Neural cell (in vitro differentiated cells): ENCODE results near the gene ZC3H7A. TPM values are rescaled to one million over a fixed set of nuclear protein-coding genes. Genes with fewer than 3 reads are reported as not detected.

Source experiments
- H2AFZ ChIP-seq: fragments of 200-600, 300-800 bp; sonication (generic), shearing (Covaris generic); 2 replicates; pipeline ENCODE4 v1.6.0; 2014; ENCODE audit warnings: low read depth, mild to moderate bottlenecking, antibody characterized with exemption, low read length, moderate library complexity
- H3F3A ChIP-seq: fragments of 200-600 bp; shearing (Covaris generic); 2 replicates; pipeline ENCODE4 v1.6.1; 2016; ENCODE audit warnings: mild to moderate bottlenecking, moderate library complexity, mixed read lengths, antibody characterized with exemption, low read length; ENCODE audit not compliant: insufficient read depth, poor library complexity, severe bottlenecking
- H3K27ac ChIP-seq: fragments of 200-600, 300-800 bp; sonication (generic), shearing (Covaris generic); 2 replicates; pipeline ENCODE4 v1.5.1; 2014; ENCODE audit warnings: mild to moderate bottlenecking, low read length, moderate library complexity
- H3K27me3 ChIP-seq: fragments of 300-800, 200-600 bp; sonication (generic), shearing (Covaris generic); 2 replicates; pipeline ENCODE4 v1.6.0; 2014; ENCODE audit warnings: mild to moderate bottlenecking, low read depth, low read length, moderate library complexity; ENCODE audit not compliant: insufficient read depth
- H3K36me3 ChIP-seq: fragments of 300-800, 200-600 bp; sonication (generic), shearing (Covaris generic); 2 replicates; pipeline ENCODE4 v1.5.1; 2014; ENCODE audit warnings: mild to moderate bottlenecking, antibody characterized with exemption, low read length, moderate library complexity; ENCODE audit not compliant: insufficient read depth
- H3K4me2 ChIP-seq: fragments of 300-800, 200-600 bp; sonication (generic), shearing (Covaris generic); 2 replicates; pipeline ENCODE4 v1.6.0; 2014; ENCODE audit warnings: mild to moderate bottlenecking, low read length
- H3K4me3 ChIP-seq: fragments of 300-800, 200-600 bp; sonication (generic), shearing (Covaris generic); 2 replicates; pipeline ENCODE4 v1.5.1; 2014; ENCODE audit warnings: mild to moderate bottlenecking, low read length, moderate library complexity
- H3K79me2 ChIP-seq: fragments of 200-600 bp; shearing (Covaris generic); replicated peaks from 2 replicates; pipeline ENCODE4 v1.6.0; 2014; ENCODE audit warnings: mild to moderate bottlenecking, low read length, moderate library complexity; ENCODE audit not compliant: insufficient read depth
- H3K9ac ChIP-seq: fragments of 300-800, 200-600 bp; sonication (generic), shearing (Covaris generic); 2 replicates; pipeline ENCODE4 v1.6.1; 2016; ENCODE audit warnings: mild to moderate bottlenecking, low read length, mixed read lengths
- H3K9me2 ChIP-seq: fragments of 200-600 bp; shearing (Covaris generic); 2 replicates; pipeline ENCODE4 v1.6.1; 2016; ENCODE audit warnings: mild to moderate bottlenecking, low read length, mixed read lengths; ENCODE audit not compliant: insufficient read depth
- H3K9me3 ChIP-seq: fragments of 200-600, 300-800 bp; sonication (generic), shearing (Covaris generic); 2 replicates; pipeline ENCODE4 v1.6.1; 2016; ENCODE audit warnings: mild to moderate bottlenecking, mixed run types, low read length, moderate library complexity, mixed read lengths
- H4K20me1 ChIP-seq: fragments of 200-600 bp; shearing (Covaris generic); 2 replicates; pipeline ENCODE4 v1.6.1; 2016; ENCODE audit warnings: mild to moderate bottlenecking, mixed run types; ENCODE audit not compliant: insufficient read depth
- EP300 ChIP-seq: fragments of 450-650 bp; conservative IDR thresholded peaks from 2 replicates; pipeline ENCODE4 v1.6.1; 2014; ENCODE audit warnings: antibody characterized with exemption, mild to moderate bottlenecking, moderate library complexity; ENCODE audit not compliant: poor library complexity, severe bottlenecking
- EZH2 ChIP-seq: fragments of 200-600, 300-800 bp; shearing (Covaris generic), sonication (generic); IDR thresholded peaks from 2 replicates; pipeline ENCODE4 v1.6.1; 2014; ENCODE audit warnings: antibody characterized with exemption, low read length, borderline replicate concordance, mild to moderate bottlenecking; ENCODE audit not compliant: insufficient read depth, poor library complexity, severe bottlenecking
- MXI1 ChIP-seq: fragments of 450-650 bp; conservative IDR thresholded peaks from 2 replicates; pipeline ENCODE4 v1.6.1; 2014; ENCODE audit warnings: antibody characterized with exemption, mild to moderate bottlenecking; ENCODE audit not compliant: poor library complexity, severe bottlenecking
- POLR2AphosphoS5 ChIP-seq: IDR thresholded peaks from 2 replicates; pipeline ENCODE4 v1.6.1; 2012
- RAD21 ChIP-seq: fragments of 450-650 bp; conservative IDR thresholded peaks from 2 replicates; pipeline ENCODE4 v1.6.1; 2014; ENCODE audit warnings: antibody characterized with exemption, mild to moderate bottlenecking, moderate library complexity
- SMC3 ChIP-seq: fragments of 450-650 bp; conservative IDR thresholded peaks from 2 replicates; pipeline ENCODE4 v1.6.1; 2014; ENCODE audit warnings: antibody characterized with exemption, mild to moderate bottlenecking, moderate library complexity; ENCODE audit not compliant: poor library complexity
- TAF1 ChIP-seq: IDR thresholded peaks from 2 replicates; pipeline ENCODE4 v1.6.1; 2012; ENCODE audit warnings: low read depth
- polyA plus RNA-seq: library from polyadenylated mRNA; depleted of rRNA; stranded (reverse); fragments of >200 nt; gene quantifications from 2 replicates; pipeline ENCODE4 v1.2.3, GENCODE V29; 2014
- TF ChIP-seq, protein P1 (sequence below): fragments of 450-650 bp; IDR thresholded peaks from 2 replicates; pipeline ENCODE4 v1.5.1; 2014; ENCODE audit warnings: antibody characterized with exemption, mild to moderate bottlenecking, moderate library complexity; ENCODE audit not compliant: poor library complexity, severe bottlenecking
- TF ChIP-seq, protein P2 (sequence below): IDR thresholded peaks from 2 replicates; pipeline ENCODE4 v1.6.1; 2012; ENCODE audit warnings: borderline replicate concordance

The ZC3H7A gene
- polyA plus RNA-seq, 1 donor from 2014 or later: 67.7 TPM

DNA sequence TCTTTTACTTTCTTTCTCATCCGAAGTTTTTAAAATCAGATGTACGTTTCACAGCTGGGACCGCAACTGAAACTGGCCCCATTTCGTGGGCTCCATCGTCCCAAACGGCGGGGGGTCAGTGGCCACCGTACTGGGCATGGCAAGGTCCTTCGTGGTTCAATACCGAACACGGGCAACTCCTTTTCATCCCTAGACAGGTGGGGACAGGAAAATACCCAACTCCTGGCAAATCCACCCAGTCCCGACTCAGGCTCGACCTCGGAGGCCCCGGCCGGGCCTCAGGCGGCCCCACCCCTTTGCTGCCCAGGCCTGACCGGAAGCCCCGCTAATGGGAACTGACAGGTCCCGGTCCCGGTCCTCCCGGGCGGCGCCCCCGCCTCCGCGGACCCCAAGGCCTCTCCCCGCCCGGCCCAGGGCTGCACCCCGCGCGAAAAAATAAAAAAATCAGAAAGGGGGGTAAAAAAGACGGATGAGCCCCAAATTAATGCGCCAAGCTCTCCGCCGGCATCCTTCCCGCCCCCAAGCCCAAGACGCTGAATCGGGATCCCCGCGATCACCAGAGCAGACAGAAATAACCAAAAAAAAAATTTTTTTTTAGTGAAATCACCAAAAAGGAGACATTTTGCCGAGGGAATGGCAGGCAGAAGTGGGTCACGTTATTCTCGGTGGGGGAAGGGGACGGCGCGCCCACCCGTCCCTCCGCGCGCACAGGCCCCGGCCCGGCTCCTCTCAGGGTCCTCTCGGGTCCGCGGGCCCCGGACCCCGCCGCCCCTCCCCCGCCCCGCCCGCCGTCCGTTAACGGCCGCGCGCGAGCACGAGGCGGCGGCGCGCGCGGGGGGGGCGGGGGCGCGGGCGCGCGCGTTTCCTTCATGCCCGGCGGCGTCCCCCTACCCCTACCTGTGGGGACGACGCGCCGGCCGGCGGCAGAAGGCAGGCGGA lies 562 bp downstream of the ZC3H7A start:
- Histone ChIP-seq H3K36me3 (no peaks in the 10 kb centered on the region), H3K4me2 (peak overlapping the region; percentile 59), H3K27me3 (no peaks in the 10 kb centered on the region), H3K27ac (peak overlapping the region; percentile 76), H3K4me3 (peak overlapping the region; percentile 86), H3K9ac (peak overlapping the region; percentile 95), H3K9me2 (no peaks in the 10 kb centered on the region), H3K79me2 (peaks cover 44% of the 10 kb centered on the region), H3K9me3 (no peaks in the 10 kb centered on the region), H4K20me1 (no peaks in the 10 kb centered on the region), H3F3A (no peaks in the 10 kb centered on the region), H2AFZ (peak overlapping the region; percentile 73)
- TF ChIP-seq POLR2AphosphoS5 (no peak), TAF1 (no peak), RAD21 (no peak), EZH2 (no peak), EP300 (no peak), SMC3 (no peak)
- TF ChIP-seq, protein P1, sequence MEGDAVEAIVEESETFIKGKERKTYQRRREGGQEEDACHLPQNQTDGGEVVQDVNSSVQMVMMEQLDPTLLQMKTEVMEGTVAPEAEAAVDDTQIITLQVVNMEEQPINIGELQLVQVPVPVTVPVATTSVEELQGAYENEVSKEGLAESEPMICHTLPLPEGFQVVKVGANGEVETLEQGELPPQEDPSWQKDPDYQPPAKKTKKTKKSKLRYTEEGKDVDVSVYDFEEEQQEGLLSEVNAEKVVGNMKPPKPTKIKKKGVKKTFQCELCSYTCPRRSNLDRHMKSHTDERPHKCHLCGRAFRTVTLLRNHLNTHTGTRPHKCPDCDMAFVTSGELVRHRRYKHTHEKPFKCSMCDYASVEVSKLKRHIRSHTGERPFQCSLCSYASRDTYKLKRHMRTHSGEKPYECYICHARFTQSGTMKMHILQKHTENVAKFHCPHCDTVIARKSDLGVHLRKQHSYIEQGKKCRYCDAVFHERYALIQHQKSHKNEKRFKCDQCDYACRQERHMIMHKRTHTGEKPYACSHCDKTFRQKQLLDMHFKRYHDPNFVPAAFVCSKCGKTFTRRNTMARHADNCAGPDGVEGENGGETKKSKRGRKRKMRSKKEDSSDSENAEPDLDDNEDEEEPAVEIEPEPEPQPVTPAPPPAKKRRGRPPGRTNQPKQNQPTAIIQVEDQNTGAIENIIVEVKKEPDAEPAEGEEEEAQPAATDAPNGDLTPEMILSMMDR: no peak

DNA sequence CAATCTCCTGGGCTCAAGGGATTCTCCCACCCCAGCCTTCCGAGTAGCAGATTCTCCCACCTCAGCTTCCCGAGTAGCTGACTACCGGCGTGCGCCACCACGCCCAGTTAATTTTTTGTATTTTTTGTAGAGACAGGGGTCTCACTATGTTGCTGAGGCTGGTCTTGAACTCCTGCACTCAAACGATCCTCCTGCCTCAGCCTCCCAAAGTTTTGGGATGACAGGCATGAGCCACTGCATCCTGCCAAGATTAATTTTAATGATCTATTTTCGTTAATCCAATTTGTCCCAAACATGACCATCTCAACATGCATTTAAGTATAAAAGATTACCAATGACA lies 1.2 kb downstream of the ZC3H7A start:
- peaks cover 49% of the 10 kb centered on the region for H3K79me2 ChIP-seq
- H2AFZ ChIP-seq: no peak overlapping the region
- TF ChIP-seq TAF1: no peak
- TF ChIP-seq POLR2AphosphoS5: no peak
- TF ChIP-seq, protein P2, sequence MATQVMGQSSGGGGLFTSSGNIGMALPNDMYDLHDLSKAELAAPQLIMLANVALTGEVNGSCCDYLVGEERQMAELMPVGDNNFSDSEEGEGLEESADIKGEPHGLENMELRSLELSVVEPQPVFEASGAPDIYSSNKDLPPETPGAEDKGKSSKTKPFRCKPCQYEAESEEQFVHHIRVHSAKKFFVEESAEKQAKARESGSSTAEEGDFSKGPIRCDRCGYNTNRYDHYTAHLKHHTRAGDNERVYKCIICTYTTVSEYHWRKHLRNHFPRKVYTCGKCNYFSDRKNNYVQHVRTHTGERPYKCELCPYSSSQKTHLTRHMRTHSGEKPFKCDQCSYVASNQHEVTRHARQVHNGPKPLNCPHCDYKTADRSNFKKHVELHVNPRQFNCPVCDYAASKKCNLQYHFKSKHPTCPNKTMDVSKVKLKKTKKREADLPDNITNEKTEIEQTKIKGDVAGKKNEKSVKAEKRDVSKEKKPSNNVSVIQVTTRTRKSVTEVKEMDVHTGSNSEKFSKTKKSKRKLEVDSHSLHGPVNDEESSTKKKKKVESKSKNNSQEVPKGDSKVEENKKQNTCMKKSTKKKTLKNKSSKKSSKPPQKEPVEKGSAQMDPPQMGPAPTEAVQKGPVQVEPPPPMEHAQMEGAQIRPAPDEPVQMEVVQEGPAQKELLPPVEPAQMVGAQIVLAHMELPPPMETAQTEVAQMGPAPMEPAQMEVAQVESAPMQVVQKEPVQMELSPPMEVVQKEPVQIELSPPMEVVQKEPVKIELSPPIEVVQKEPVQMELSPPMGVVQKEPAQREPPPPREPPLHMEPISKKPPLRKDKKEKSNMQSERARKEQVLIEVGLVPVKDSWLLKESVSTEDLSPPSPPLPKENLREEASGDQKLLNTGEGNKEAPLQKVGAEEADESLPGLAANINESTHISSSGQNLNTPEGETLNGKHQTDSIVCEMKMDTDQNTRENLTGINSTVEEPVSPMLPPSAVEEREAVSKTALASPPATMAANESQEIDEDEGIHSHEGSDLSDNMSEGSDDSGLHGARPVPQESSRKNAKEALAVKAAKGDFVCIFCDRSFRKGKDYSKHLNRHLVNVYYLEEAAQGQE: no peak
- no peak for TF ChIP-seq SMC3
- no peak for TF ChIP-seq RAD21
- TF ChIP-seq EP300: no peak
- no peak for TF ChIP-seq MXI1
- TF ChIP-seq, protein P1: no peak
- no peak for TF ChIP-seq EZH2

More for the DNA sequence above, 1.2 kb downstream of the ZC3H7A start:
- Histone ChIP-seq H3F3A (no peaks in the 10 kb centered on the region), H3K4me3 (peak overlapping the region; percentile 86), H3K27me3 (no peaks in the 10 kb centered on the region), H3K9me2 (no peaks in the 10 kb centered on the region), H3K27ac (peak overlapping the region; percentile 76), H3K4me2 (peak overlapping the region; percentile 59), H4K20me1 (no peaks in the 10 kb centered on the region), H3K36me3 (no peaks in the 10 kb centered on the region), H3K9me3 (no peaks in the 10 kb centered on the region), H3K9ac (peak overlapping the region; percentile 95)
